Measurements from ENCODE around the gene KIZ.
A peak's percentile ranks its signal among the peaks of the same experiment; 100 is the strongest.

Gene KIZ

GRCh38 chr20:21125849-21126580 lies at the start of gene KIZ:
TSS of gene KIZ (plus strand) at chr20:21126082. CDS start at chr20:21126116, 34 bp downstream.
- peak; percentile 72 for DNase-seq (ENCODE audit: low read depth)
- TF ChIP-seq CTCF (IDR thresholded peaks at IDR 0.05; ENCODE audit: control insufficient read depth, extremely low read depth, insufficient read depth), result peak; percentile 48; the same call in 1 of the 2 replicates

GRCh38 chr20:21077809-21078345 lies 48.0 kb upstream of the KIZ start:
- H3K4me3 ChIP-seq (ENCODE audit: low read depth, low read length), result no peak overlapping the region
- TF ChIP-seq CTCF (IDR thresholded peaks at IDR 0.05; ENCODE audit: control insufficient read depth, extremely low read depth, insufficient read depth), result no peak
- DNase-seq (ENCODE audit: low read depth), result no peak

More at GRCh38 chr20:21125849-21126580, at the start of gene KIZ:
- peak within 1 kb of the TSS; percentile 90 for H3K4me3 ChIP-seq (ENCODE audit: low read depth, low read length)

GRCh38 chr20:21082584-21082983 lies 43.3 kb upstream of the KIZ start:
- H3K4me3 ChIP-seq (ENCODE audit: low read depth, low read length), result no peak overlapping the region
- DNase-seq (ENCODE audit: low read depth), result no peak
- TF ChIP-seq CTCF (IDR thresholded peaks at IDR 0.05; ENCODE audit: control insufficient read depth, extremely low read depth, insufficient read depth), result no peak

- H3K4me3 ChIP-seq (ENCODE audit: low read depth, low read length), result no peak overlapping the region
- TF ChIP-seq CTCF (IDR thresholded peaks at IDR 0.05; ENCODE audit: control insufficient read depth, extremely low read depth, insufficient read depth), result no peak
- no peak for DNase-seq (ENCODE audit: low read depth)
These were observed 42.0 kb upstream of the KIZ start for GRCh38 chr20:21083825-21084325.

- no peak for TF ChIP-seq CTCF (IDR thresholded peaks at IDR 0.05; ENCODE audit: control insufficient read depth, extremely low read depth, insufficient read depth)
These were observed 37.9 kb upstream of the KIZ start for GRCh38 chr20:21087862-21088540.

GRCh38 chr20:21089391-21089790 lies 36.5 kb upstream of the KIZ start:
- DNase-seq (ENCODE audit: low read depth), result peak; percentile 81

More at GRCh38 chr20:21087862-21088540, 37.9 kb upstream of the KIZ start:
- H3K4me3 ChIP-seq (ENCODE audit: low read depth, low read length), result no peak overlapping the region
- DNase-seq (ENCODE audit: low read depth), result no peak

More at GRCh38 chr20:21089391-21089790, 36.5 kb upstream of the KIZ start:
- H3K4me3 ChIP-seq (ENCODE audit: low read depth, low read length), result peak overlapping the region; percentile 28
- TF ChIP-seq CTCF (IDR thresholded peaks at IDR 0.05; ENCODE audit: control insufficient read depth, extremely low read depth, insufficient read depth), result no peak

Measured in LNCaP clone FGC (cell line).